Right lobe of liver (tissue), 4 donors: Measurements from ENCODE around the gene THADA.
"Not testable (repeated sequence)": the region's sequence is repeated elsewhere in the genome, so short reads cannot be mapped to it uniquely, and the experiment has no call there.

ENCODE experiments used
- POLR2A ChIP-seq: fragments of 450-650 bp; IDR thresholded peaks from one replicate; pipeline ENCODE4 v1.6.1; 2017; ENCODE audit warnings: antibody characterized with exemption, mild to moderate bottlenecking
- TF ChIP-seq, protein P1 (sequence below), 4 donors: fragments of 200-600 bp in 3 of 4; fragments of 450-650 bp in 1 of 4; IDR thresholded peaks; one replicate each; pipeline versions ENCODE4 v1.5.1 to v1.8.0; 2016 to 2022; ENCODE audit warnings: antibody characterized with exemption in 4 of 4, mild to moderate bottlenecking in 2 of 4
- donor health status: DM: no; HTN: no; CAD: no.
- donor health status: DM: no; HTN: no; CAD: no.
- donor health status: DM: no; HTN: yes; CAD: no.

DNA sequence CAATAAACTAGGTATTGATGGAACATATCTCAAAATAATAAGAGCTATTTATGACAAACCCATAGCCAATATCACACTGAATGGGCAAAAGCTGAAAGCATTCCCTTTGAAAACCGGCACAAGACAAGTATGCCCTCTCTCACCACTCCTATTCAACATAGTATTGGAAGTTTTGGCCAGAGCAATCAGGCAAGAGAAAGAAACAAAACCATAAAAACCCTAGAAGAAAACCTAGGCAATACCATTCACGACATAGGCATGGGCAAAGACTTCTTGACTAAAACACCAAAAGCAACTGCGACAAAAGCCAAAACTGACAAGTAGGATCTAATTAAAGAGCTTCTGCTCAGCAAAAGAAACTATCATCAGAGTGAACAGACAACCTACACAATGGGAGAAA lies 63.3 kb downstream of the THADA start:
- TF ChIP-seq, protein P1, sequence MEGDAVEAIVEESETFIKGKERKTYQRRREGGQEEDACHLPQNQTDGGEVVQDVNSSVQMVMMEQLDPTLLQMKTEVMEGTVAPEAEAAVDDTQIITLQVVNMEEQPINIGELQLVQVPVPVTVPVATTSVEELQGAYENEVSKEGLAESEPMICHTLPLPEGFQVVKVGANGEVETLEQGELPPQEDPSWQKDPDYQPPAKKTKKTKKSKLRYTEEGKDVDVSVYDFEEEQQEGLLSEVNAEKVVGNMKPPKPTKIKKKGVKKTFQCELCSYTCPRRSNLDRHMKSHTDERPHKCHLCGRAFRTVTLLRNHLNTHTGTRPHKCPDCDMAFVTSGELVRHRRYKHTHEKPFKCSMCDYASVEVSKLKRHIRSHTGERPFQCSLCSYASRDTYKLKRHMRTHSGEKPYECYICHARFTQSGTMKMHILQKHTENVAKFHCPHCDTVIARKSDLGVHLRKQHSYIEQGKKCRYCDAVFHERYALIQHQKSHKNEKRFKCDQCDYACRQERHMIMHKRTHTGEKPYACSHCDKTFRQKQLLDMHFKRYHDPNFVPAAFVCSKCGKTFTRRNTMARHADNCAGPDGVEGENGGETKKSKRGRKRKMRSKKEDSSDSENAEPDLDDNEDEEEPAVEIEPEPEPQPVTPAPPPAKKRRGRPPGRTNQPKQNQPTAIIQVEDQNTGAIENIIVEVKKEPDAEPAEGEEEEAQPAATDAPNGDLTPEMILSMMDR (IDR thresholded peaks at IDR 0.05), result not testable (repeated sequence)
- not testable (repeated sequence) for TF ChIP-seq POLR2A
